Measurements from ENCODE around the gene POLR2E. TPM values are rescaled to one million over a fixed set of nuclear protein-coding genes. Genes with fewer than 3 reads are reported as not detected.

The POLR2E gene
- total RNA-seq, 2 experiments from 2014 or later, result 271 to 282 TPM

GRCh38 chr19:1103132-1103707 is 8.0 kb upstream of the POLR2E start:
- ChIA-PET CTCF (interaction anchor here (0.8 to 1.9 kb wide), 7 partner anchors 10 to 163 kb away, joined by 3 to 5 read pairs (median 4); partner anchors contain the start of gene ATP5F1D), POLR2A (interaction anchor here (0.6 to 3.7 kb wide), 20 partner anchors 10 to 158 kb away, joined by 3 to 23 read pairs (median 5); partner anchors contain the start of genes ARHGAP45, CNN2, RNU6-2 and TMEM259)
- Mint-ChIP-seq H3K4me1 (ENCODE audit: low read depth) (peaks cover 53% of the 10 kb centered on the region), H3K27ac (peak overlapping the region; percentile 89), H3K9me3 (peaks cover 3% of the 10 kb centered on the region), H3K27me3 (no peaks in the 10 kb centered on the region), H3K36me3 (ENCODE audit: low read depth) (peaks cover 16% of the 10 kb centered on the region), H3K4me3 (peak overlapping the region; percentile 61)
- ATAC-seq (no peak), DNase-seq (no peak)
- intact Hi-C loops (cut with micrococcal nuclease), result loop anchor here (10.0 kb wide), 1 partner anchor 142 kb away; the partner anchor contains the start of genes ATP5F1D and MIDN
- TF ChIP-seq, protein P1, sequence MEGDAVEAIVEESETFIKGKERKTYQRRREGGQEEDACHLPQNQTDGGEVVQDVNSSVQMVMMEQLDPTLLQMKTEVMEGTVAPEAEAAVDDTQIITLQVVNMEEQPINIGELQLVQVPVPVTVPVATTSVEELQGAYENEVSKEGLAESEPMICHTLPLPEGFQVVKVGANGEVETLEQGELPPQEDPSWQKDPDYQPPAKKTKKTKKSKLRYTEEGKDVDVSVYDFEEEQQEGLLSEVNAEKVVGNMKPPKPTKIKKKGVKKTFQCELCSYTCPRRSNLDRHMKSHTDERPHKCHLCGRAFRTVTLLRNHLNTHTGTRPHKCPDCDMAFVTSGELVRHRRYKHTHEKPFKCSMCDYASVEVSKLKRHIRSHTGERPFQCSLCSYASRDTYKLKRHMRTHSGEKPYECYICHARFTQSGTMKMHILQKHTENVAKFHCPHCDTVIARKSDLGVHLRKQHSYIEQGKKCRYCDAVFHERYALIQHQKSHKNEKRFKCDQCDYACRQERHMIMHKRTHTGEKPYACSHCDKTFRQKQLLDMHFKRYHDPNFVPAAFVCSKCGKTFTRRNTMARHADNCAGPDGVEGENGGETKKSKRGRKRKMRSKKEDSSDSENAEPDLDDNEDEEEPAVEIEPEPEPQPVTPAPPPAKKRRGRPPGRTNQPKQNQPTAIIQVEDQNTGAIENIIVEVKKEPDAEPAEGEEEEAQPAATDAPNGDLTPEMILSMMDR (IDR thresholded peaks at IDR 0.05), result no peak

DNA sequence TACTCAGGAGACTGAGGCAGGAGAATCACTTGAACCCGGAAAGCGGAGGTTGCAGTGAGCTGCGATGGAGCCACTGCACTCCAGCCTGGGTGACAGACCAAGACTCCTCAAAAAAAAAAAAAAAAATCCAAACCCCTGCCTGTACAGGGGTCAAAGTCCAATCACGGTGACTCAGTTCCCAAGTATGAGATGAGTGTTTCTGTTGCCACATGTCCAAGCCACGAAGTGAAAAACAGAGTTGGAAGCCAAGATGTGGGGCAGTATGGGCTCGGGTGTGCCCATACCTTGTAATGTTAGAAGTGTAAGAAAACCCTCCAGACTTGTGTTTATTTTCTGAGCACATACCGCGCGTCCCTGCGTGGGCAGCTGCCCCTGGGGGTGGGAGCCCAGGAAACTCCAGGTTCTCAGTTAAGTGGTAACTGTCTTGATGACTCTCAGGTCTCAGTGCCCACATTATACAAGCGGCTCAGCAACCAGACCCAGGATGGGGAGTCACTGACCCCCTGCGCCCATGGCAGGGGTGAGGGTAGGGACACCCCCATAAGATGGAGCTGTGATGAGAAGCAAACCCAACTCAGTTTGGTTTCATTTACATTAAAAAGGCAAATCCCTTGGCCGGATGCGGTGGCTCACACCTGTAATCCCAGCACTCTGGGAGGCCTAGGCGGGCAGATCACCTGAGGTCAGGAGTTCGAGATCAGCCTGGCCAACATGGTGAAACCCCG is 7.4 kb upstream of the POLR2E start:
- Mint-ChIP-seq H3K36me3 (ENCODE audit: low read depth) (peaks cover 16% of the 10 kb centered on the region), H3K4me3 (peak overlapping the region; percentile 61), H3K9me3 (peaks cover 3% of the 10 kb centered on the region), H3K4me1 (ENCODE audit: low read depth) (peaks cover 58% of the 10 kb centered on the region), H3K27ac (peak overlapping the region; percentile 89), H3K27me3 (no peaks in the 10 kb centered on the region)
- DNase-seq (peak; percentile 93), ATAC-seq (peak; percentile 38)
- ChIA-PET CTCF (interaction anchor here (0.8 to 1.9 kb wide), 7 partner anchors 11 to 164 kb away, joined by 3 to 5 read pairs (median 4); partner anchors contain the start of gene ATP5F1D), POLR2A (interaction anchor here (0.6 to 3.7 kb wide), 18 partner anchors 11 to 159 kb away, joined by 3 to 23 read pairs (median 4); partner anchors contain the start of genes ARHGAP45, RNU6-2 and TMEM259)
- intact Hi-C loops (cut with micrococcal nuclease), result loop anchor here (10.0 kb wide), 1 partner anchor 142 kb away; the partner anchor contains the start of genes ATP5F1D and MIDN
- TF ChIP-seq, protein P1 (IDR thresholded peaks at IDR 0.05), result no peak

DNA sequence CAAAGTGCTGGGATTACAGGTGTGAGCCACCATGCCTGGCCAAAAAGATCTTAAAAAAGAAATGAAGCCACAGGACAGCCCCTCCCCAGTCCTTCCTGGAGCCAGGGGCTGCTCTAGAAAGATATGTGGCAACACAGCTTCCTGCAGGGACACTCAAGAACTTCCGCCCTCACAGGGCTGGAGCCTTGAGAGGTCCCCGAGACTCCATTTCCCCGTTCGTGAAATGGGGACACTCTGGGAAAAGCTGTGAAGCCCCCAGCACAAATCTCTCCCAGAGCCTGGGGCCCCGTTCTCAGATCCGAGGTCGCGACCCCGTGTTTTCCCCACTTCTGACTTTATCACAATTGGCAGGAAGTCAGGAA is 6.1 kb upstream of the POLR2E start:
- DNase-seq, result no peak
- CTCF ChIA-PET, result interaction anchor here (1.0 to 1.5 kb wide), 4 partner anchors 22 to 143 kb away, joined by 3 to 7 read pairs (median 4); no protein-coding TSS in a partner anchor
- Mint-ChIP-seq H3K4me3 (no peak overlapping the region), H3K27me3 (no peaks in the 10 kb centered on the region), H3K4me1 (ENCODE audit: low read depth) (peaks cover 57% of the 10 kb centered on the region), H3K9me3 (peaks cover 3% of the 10 kb centered on the region), H3K36me3 (ENCODE audit: low read depth) (peaks cover 10% of the 10 kb centered on the region), H3K27ac (peak overlapping the region; percentile 89)
- ATAC-seq, result no peak
- intact Hi-C loops (cut with micrococcal nuclease), result loop anchor here (10.0 kb wide), 1 partner anchor 143 kb away; the partner anchor contains the start of genes ATP5F1D and MIDN
- TF ChIP-seq, protein P1 (IDR thresholded peaks at IDR 0.05), result no peak
- POLR2A ChIA-PET, result interaction anchor here (0.8 to 3.7 kb wide), 10 partner anchors 14 to 80 kb away, joined by 3 to 23 read pairs (median 4); partner anchors contain the start of genes ARHGAP45, RNU6-2 and TMEM259

DNA sequence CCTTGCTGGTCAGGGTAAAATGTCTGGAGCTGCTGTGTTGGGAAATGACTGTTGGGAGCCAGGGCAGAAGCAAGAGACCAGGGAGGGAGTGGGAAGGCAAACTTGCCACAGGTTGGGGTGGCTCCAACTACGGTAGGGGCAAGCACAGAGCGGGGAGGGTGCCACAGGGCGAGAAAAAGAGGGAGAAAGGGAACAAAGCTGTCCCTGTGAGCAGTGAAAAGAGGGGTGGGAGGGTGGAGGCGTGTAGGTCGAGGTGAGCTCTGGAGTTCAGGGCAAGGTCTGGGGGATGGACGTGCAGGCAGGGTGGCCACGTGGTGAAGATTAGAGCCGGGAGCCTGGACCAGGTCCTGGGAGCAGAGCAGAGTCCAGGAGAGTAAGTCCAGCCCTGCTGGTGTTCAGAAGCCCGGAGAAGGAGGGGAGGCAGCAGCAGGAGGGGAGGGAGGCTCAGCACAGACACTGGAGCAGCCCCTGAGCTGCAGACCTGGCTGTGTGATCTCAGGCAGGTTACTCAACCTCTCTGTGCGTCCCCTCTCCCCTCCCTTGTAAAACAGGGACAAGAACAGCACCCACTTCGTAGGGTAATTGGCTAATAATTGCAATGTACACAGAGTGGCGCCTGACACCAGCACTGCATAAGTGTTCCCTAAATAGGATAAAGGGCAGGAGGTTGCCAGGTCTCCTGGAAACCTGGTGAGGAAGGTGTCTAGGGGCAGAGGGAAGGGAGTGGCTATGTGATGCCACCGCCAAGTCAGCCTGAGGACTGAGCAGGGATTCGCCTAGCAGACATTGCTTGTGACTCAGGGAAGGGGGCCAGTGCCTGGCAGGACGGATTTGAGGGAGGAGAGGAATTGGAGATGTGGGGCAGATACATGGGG is 3.2 kb upstream of the POLR2E start:
- DNase-seq (no peak), ATAC-seq (no peak)
- Mint-ChIP-seq H3K27me3 (no peaks in the 10 kb centered on the region), H3K36me3 (ENCODE audit: low read depth) (peaks cover 19% of the 10 kb centered on the region), H3K9me3 (peaks cover 3% of the 10 kb centered on the region), H3K4me3 (no peak overlapping the region), H3K27ac (peak overlapping the region; percentile 75), H3K4me1 (ENCODE audit: low read depth) (peaks cover 67% of the 10 kb centered on the region)
- intact Hi-C loops (cut with micrococcal nuclease), result no loop called here
- POLR2A ChIA-PET, result interaction anchor here (0.6 to 1.6 kb wide), 7 partner anchors 14 to 171 kb away, joined by 3 to 6 read pairs (median 3); no protein-coding TSS in a partner anchor
- CTCF ChIA-PET, result interaction anchor here (1.3 kb wide), 1 partner anchor 34 kb away, joined by 3 read pairs; no protein-coding TSS in a partner anchor
- TF ChIP-seq, protein P1 (IDR thresholded peaks at IDR 0.05), result no peak

Data from activated CD8-positive, alpha-beta T cell treated with anti-CD3 and anti-CD28 coated beads for 36 hours (primary cell).